ENCODE data around the gene DDX18.

DDX18 gene

DNA sequence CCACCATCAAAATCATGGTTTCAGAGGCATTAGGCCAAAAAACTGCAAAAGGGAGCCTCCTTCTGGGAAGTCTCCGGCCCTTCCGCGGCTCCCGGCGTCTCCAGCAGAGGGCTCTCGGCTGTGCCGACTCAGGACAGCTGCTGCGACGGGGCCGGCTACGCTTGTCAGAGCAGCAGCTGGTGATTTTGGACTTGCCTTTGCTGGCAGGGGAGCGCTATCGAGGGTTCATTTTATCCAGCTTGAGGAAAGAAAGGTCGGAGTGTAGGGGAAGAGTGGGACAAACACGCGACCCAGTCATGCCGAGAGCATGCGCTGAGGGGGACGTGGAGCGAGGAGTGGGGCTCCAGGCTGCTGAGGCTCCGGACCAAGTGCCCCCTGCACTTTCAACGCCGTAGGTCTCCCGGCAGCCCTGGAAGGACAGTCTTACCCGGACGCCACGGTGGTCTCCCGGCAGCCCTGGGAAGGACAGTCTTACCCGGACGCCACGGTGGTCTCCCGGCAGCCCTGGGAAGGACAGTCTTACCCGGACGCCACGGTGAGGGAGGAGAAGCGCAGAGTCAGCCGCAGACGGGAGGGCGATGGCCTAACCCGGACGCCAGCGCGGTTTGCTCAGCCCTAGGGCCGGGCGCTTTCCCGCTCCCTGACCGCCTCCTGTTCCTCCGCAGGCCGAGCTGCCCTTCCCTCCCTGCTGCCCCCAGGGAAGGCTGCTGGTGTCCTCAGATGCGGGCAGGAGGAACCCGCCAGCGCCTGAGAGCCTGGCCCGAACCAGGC, 21.7 kb downstream of the DDX18 start:
- peak; percentile 90 for DNase-seq

DNA sequence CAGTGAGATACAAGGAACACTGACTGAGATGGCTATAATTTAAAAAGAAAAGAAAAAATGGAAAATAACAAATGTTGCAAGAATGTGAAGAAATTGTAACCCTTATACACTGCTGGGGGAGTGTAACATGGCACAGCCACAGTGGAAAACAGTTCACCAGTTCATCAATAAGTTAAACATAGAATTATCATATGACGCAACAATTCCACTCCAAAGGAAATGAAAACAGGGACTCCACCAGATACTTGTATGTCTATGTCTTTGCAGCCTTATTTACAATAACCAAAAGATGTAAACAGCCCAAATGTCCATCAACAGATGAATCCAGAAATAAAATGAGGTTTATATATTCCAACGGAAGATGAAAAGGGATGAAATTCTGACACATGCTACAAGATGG, 30.8 kb downstream of the DDX18 start:
- DNase-seq: no peak

DNA sequence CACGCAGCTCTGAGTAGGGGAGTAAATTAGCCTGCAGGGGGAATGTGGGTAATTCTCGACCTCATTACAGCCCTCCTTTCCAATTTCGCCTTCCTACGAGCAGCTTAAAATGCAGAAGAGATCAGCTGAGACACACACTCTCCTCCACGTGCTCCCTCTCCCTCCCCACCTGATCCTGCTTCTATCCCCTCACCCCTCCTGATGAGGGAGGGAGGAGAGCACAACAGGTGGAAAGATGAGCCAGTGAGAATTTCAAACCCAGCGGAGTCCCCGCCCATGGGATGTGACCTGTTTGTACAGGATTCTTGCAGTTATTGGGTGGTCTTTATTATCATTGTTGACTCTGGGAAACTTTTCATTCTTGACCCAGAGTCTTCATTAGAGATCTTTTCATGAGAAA, 35.5 kb downstream of the DDX18 start:
- DNase-seq: no peak

- DNase-seq: no peak
These were observed 36.0 kb downstream of the DDX18 start for GRCh38 chr2:117850461-117850860.

- no peak for DNase-seq
These were observed 37.5 kb downstream of the DDX18 start for GRCh38 chr2:117851969-117852368.

- no peak for DNase-seq
These were observed 38.8 kb downstream of the DDX18 start for GRCh38 chr2:117853316-117853715.

DNA sequence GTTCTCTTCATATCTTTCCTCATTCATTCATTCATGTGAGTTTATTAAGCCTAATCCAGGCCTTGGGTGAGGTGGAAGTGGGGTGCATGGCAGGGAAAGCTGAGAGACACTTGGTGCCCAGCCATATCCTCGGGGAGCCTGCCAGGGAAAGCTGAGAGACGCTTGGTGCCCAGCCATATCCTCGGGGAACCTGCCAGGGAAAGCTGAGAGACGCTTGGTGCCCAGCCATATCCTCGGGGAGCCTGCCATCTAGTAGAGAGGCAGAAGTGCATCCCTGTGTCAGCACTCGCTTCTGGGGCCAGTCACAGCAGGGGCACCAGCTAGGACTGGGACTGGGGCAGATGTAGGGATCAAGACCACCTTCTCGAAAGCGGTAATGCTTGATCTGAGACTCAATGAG, 39.4 kb downstream of the DDX18 start:
- DNase-seq: no peak

DNA sequence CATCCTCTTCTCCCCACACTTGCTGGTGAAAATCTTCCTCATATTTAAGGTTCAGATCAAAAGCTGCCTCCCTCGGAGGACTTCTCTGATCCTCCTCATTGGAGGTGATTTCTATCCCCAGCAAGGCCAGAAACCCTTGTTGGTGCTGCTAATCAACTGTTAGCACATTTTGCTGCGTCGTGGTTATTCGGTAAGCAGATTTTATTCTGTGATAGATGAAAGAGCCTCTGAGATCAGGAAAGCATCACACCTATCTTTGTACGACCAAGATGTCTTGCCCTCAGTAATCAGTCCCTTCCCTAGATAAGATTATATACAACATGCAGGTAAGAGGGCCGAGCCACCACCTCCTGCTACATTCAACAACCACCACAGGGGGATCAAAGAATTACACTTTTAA, 40.1 kb downstream of the DDX18 start:
- no peak for DNase-seq

GRCh38 chr2:117855886-117856285, 41.4 kb downstream of the DDX18 start:
- DNase-seq: no peak

GRCh38 chr2:117856415-117857210, 42.1 kb downstream of the DDX18 start:
- no peak for DNase-seq

GRCh38 chr2:117858336-117858735, 43.8 kb downstream of the DDX18 start:
- DNase-seq: no peak

DNA sequence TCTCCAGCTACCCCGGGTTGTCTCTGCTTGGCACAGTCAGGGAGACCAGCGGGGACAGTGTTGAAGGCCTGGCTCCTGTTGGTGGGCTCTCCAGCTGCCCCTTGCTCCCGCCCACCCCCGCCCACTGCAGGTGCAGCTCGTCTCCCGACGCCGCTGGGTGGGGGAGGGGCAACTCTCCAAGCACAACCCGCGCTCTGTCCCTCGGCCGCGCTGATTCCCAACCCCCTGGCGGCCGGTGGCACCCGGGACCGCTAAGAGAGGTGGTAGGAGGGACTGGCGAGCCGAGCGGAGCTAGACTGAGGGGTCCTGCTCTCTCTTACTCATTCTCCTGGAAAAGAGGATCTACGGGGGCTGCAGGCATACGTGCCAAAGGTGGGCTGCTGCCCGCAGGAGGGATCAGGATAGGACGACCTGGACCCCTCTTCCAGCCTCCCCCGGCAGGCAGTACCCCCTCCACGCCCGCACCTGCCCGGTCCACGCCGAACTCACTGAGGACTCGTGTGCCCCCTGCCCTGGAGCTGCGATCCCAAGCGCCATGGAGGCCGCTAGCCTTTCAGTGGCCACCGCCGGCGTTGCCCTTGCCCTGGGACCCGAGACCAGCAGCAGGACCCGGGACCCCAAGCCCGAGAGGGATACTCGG, 44.5 kb downstream of the DDX18 start:
- no peak for DNase-seq

DNA sequence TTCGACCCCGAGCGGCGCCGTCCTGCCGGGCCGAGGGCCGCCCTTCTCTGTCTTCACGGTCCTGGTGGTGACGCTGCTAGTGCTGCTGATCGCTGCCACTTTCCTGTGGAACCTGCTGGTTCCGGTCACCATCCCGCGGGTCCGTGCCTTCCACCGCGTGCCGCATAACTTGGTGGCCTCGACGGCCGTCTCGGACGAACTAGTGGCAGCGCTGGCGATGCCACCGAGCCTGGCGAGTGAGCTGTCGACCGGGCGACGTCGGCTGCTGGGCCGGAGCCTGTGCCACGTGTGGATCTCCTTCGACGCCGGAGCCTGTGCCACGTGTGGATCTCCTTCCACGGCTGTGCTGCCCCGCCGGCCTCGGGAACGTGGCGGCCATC, 45.0 kb downstream of the DDX18 start:
- DNase-seq: no peak

DNA sequence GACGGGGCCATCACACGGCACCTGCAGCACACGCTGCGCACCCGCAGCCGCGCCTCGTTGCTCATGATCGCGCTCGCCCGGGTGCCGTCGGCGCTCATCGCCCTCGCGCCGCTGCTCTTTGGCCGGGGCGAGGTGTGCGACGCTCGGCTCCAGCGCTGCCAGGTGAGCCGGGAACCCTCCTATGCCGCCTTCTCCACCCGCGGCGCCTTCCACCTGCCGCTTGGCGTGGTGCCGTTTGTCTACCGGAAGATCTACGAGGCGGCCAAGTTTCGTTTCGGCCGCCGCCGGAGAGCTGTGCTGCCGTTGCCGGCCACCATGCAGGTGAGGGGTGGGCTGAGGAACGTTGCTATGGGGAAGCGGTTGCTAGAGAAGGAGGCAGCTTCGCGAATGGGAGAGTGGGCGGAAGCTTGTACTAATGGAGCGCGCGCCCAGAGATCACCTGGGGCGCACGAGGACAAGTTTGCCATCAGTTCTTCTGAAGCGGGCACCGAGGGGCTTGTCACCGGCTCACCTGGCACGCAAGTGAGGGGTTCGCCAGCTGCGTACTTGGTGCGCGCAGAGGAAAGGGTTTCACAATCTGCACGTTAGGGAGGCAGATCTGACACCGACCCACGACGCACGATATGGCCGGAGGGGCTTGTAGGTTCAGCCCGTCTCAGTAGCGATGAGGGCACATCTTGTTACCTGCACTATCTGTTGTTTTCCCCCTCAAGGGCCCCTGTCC, 45.6 kb downstream of the DDX18 start:
- DNase-seq: no peak

GRCh38 chr2:117862459-117862858, 48.0 kb downstream of the DDX18 start:
- no peak for DNase-seq

DNA sequence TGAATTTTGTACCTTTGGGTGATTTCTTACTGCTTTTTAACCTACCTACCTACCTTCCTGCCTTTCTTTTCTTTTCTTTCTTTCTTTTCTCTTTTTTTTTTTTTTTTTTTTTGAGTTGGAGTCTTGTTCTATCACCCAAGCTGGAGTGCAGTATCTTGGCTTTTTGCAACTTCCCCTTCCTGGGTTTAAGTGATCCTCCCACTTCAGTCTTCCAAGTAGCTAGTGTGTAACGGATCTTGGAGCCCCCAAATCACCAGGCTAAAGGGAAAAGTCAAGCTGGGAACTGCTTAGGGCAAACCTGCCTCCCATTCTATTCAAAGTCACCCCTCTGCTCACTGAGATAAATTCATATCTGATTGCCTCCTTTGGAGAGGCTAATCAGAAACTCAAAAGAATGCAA, 61.3 kb downstream of the DDX18 start:
- DNase-seq: no peak

DNA sequence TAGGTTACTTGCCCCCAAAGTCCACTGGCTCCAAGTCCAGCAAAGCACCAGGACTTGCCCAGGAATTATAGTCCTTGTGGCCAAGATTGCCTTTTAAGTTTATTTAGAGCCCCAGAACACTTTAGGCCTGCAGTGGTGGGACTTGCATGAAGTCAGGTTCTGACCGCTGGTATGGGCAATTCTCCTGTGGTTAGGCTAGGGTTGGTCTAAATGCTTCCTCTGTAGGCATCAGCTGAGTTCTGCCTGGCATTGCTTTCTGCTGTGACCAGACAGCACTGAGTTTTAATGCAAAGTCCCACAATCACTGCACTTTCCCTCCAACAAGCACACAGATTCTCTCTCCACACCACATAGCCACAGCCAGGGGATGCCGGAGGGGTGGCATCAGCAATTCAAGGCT, 64.5 kb downstream of the DDX18 start:
- no peak for DNase-seq

Measured in right forelimb (tissue), 1 donor.